Muscle of arm (tissue), 12 donors: ENCODE measurements around the gene ST6GALNAC3. TPM values are rescaled to one million over a fixed set of nuclear protein-coding genes. Genes with fewer than 3 reads are reported as not detected.

ENCODE experiments used
- DNase-seq: peaks from one replicate; pipeline ENCODE4 v3.0.0-alpha.2; 2013
- polyA plus RNA-seq, 12 donors: library from polyadenylated mRNA; unstranded; fragments of 120-200 nt; gene quantifications; one replicate each; pipeline ENCODE4 v1.2.1, GENCODE V29; 2013; ENCODE audit not compliant: insufficient read length in 12 of 12

The ST6GALNAC3 gene
- polyA plus RNA-seq, 12 donors: 5.0 to 12.7 (median 8.5) TPM; not detected in 1

GRCh38 chr1:76287917-76288316 lies 213.4 kb downstream of the ST6GALNAC3 start:
- no peak for DNase-seq

- DNase-seq: no peak
These were observed 214.4 kb downstream of the ST6GALNAC3 start for GRCh38 chr1:76288758-76289483.

DNA sequence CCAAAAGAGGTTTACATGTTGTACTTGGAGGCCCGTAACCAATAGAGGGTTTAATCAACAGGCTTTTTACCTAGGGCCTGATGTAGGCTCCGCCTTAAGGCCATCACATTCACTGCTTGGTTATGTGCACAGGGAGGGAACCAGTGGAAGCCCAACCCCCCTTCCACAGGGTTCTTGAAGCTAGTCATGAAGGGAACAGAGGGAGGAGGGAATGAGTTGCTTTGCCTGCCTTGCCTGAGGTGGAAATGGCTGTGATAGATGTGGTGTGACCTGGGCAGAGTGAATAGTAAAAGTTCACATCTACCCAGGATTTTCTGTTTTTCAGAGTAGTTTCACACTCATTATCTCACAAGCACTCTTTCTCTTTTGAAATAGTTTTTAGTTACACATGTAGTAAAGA lies 215.1 kb downstream of the ST6GALNAC3 start:
- DNase-seq: no peak

DNA sequence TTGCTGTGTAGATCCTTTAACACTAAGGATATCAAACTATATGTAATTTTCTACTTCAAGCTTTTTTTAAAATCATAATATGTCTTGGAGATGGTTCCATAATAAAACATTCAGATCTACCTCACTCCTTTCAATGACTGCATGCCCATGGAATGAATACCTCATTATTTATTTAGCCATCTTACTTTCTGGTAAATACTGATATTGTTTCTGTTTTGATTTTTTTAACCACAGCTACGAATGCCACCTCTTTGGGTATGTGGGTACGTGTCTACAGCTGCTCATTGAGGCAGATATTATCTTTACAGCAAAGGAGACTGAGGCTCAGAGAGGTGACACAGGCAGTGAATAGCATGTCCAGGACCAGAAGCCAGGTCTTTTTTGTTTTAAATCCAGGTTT lies 215.7 kb downstream of the ST6GALNAC3 start:
- no peak for DNase-seq

GRCh38 chr1:76291191-76291590 lies 216.6 kb downstream of the ST6GALNAC3 start:
- no peak for DNase-seq

DNA sequence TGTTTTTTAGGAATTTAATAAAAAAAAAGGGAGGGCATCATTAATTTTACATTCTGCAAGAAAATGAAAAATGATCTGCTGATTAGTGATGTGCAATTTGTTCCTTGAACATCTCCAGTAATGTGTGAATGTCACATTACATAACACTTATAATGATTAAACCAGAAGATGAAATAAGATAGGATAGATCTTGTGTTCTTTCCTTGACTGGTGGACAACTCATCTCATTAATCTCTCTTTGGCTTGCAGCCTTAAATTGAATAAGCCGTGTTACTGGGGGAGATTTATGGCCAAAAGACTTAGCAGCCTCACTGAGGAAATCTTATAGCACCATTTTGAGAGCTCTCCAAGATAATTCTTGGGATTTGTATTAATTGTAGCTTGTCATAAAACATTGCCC lies 217.2 kb downstream of the ST6GALNAC3 start:
- no peak for DNase-seq

DNA sequence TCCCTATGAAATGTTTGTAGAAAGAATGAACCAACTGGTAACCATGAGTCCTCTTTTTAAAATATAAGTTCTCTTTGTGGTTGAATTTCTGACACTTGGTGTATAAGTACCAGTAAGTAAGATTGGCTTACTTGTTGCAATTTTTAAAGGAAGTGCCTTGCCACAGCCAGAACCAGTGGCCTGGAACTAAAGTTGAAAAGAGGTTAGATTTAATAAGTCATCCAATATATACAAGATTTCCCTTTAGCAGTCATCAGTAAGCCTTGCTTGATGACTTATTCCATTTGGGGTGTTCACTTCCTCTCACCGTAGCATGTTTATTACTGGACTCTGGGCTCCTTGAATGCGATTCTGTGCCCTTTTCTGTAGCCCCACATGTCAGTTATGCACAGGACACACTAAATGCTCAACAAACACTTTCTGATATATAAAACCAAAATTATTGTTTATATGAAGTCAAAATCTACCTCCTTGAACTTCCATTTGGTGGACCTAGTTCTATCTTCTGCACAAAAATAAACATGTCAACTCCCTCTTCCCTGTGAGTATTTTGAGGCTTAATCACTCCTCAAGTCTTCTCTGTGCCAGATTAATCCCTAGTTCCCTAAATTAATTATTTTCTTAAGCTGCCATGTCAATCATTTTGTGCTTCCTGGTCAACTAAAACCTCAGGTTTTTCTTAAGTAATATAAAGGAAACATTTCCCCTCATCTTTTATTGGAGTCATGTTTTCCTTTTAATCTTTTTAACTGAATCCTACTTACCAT lies 218.1 kb downstream of the ST6GALNAC3 start:
- DNase-seq: no peak

DNA sequence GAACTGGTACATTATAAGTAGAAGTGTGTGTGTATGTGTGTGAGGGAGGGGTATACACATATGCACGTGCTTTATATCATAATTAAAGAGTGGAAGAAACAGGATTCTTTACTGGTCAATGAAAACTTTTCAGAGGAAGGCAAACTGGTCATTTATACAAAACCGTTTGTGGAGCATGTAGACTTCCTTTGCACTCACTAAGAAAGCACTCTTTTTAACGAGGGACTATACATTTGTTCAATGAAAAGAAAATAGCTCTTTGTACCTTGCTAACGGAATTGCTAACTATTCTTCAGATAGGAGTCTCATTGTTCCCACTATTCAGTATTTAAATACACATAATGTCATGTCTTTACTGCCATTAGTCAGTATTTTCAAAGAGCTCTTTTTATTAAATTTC lies 219.3 kb downstream of the ST6GALNAC3 start:
- DNase-seq: no peak

GRCh38 chr1:76294482-76295194 lies 220.1 kb downstream of the ST6GALNAC3 start:
- DNase-seq: no peak

DNA sequence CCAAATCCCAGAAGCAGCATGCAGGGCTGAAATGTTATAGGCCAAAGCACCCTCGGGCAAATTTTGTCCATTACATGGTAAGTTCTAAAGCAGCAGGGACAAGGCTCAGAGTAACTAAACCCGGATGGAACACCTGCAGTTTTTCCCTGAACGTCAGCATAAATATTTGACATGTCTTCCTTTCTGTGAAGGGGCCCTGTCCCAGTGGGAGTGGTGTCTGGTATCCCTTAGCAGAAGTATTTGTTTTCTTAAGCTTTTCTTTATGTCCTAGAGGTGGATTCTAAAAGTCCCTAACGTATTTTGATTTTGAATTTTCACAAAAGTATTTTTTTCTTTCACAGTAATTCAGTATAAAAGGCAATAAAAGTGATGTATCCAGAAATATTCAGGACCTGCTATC lies 223.9 kb downstream of the ST6GALNAC3 start:
- no peak for DNase-seq

DNA sequence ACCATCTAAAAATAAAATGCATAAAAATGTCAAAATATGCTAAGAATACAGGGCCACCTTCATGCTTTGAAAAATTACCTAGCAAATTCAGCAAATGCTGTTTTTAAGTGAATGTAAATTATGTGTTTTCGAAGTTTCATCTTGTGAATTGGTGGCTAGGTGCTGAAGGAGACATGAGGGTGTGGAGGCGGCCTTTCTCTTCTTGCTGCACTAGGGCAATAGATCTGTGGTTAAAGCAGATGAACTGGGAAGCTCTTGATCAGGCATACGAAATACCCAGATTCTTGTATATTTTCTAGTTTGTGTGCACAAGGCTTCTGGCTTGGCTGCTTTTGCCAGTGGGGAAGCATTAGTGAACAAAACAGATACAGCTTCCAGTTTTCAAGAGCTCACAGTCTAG lies 224.5 kb downstream of the ST6GALNAC3 start:
- no peak for DNase-seq

- no peak for DNase-seq
These were observed 226.0 kb downstream of the ST6GALNAC3 start for GRCh38 chr1:76300556-76300955.

DNA sequence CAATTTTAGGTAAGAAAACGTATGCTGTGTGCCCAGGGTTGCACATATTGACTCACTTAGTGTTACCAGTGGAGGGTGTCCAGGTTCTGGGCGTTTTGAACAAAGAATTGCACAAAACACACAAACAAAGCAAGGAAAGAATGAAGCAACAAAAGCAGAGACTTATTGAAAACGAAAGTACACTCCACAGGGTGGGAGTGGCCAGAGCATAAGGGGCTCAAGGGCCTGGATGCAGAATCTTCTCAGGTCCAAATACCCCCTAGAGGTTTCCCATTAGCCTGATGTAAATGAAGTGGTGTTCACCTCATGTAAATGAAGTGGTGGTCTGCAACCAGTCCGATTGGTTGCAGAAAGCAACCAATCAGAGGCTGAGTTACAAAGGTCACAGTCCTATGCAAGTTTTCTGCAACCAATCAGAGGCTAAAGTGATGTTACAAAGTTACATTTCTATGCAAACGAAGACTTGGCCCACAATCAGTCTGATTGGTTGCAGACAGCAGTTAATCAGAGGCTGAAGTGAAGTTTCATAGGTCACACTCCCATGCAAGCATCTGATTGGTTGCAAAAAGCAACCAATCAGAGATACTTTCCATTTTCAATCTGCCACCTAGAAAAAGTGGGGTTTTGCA lies 228.3 kb downstream of the ST6GALNAC3 start:
- no peak for DNase-seq

DNA sequence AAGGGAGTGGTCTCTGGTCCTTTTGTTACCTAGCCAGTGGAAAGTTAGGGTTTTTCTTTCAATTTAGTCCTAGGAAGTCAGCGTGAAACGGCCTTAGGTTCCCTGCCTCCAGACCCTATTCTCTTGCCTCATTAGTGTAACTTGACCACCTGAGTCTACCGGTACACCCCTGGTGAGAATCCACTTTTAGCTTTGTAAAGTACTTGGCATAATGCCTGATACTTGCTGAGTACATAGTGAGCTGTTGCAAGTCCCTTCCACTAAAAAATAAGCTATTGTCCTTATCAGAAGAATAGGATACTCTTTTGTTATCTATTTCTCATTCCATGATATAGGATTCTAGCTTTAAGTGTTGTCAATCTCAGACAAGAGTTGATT lies 228.8 kb downstream of the ST6GALNAC3 start:
- DNase-seq: no peak

- DNase-seq: no peak
These were observed 238.8 kb downstream of the ST6GALNAC3 start for GRCh38 chr1:76313304-76313703.

DNA sequence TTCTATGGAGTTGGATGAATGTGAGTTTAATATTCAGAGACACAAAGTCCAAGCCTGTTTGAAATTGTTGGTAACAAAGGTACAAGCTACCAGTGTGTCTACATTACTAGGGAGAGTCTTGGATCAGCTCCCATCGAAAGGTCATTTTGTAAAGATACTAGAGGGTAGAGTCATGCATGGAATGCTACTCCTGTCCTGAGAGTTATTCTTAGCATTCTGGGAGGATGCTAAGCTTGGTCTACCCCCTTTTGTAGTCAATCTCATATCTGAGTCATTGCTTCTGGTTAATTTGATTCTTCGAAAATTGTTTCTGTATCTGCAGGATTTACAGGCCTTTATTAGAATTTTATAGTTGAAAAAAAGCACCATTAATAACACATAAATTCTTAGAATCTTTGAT lies 240.2 kb downstream of the ST6GALNAC3 start:
- DNase-seq: no peak

DNA sequence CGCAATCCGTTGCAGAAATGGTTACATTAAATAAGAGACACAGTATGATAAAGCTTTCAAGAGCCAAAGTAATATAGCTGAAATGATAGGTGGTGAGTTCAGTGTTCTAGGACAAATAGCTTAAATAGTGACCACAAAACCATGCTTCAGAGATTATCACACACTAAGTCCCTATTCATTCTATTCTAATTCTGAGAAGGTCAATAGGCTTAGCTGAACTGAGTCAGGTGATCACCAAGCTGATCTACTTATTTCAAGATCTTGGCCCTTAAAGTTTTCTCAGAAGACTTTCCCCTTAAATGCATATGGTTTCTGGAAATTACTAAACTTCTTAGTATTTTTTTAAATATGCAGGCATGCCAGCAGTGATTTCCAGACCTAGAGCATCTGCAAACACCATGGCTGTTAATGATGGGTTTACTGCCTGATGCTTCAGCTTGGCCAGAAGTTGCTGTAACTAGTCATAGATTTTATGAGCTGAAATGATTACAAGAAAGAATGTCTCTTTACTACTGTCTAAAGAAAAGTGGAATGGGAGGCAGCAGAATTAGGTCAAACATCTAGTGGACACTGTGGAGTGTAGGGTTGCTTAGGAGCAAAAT lies 242.9 kb downstream of the ST6GALNAC3 start:
- no peak for DNase-seq

GRCh38 chr1:76330991-76331603 lies 256.6 kb downstream of the ST6GALNAC3 start:
- peak; percentile 27 for DNase-seq

- DNase-seq: no peak
These were observed 261.3 kb downstream of the ST6GALNAC3 start for GRCh38 chr1:76335882-76336281.

DNA sequence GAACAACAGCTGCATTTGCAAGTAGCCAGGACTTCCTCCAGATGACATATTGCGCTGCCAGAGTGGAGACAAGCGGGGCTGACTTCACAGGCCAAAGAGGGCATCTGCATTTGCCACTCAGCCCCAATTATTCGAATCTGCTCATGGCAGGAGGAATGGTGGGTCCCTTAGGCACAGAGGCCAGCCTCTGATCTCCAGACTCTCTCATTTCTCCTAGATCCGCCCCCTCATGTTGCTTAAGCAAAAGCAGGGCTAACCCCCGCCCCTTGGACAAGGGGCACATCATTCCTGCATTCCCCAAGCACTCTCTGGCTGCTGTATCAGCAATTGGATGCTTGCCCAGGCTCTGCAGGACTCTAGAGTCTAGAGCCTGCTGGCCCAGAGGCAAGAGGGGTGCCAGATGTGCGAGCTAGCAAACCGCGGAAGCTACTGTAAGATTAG lies 262.4 kb downstream of the ST6GALNAC3 start:
- peak; percentile 53 for DNase-seq

GRCh38 chr1:76337542-76338219 lies 263.1 kb downstream of the ST6GALNAC3 start:
- no peak for DNase-seq
